HepG2 (cell line): ENCODE results near the gene MTX1. TPM values are rescaled to one million over a fixed set of nuclear protein-coding genes. Genes with fewer than 3 reads are reported as not detected.

ENCODE experiments used
- BATF2 ChIP-seq: sonication (generic); formaldehyde crosslinking; IDR thresholded peaks from 2 replicates; pipeline ENCODE4 v1.8.0; 2022; ENCODE audit warnings: mild to moderate bottlenecking, missing genetic modification reagents, moderate library complexity
- CAMTA2 ChIP-seq: sonication (generic); formaldehyde crosslinking; IDR thresholded peaks from 2 replicates; pipeline ENCODE4 v1.4.0; 2020; ENCODE audit warnings: mild to moderate bottlenecking, missing genetic modification reagents, borderline replicate concordance
- HDAC2 ChIP-seq: sonication (generic); formaldehyde crosslinking; IDR thresholded peaks from 2 replicates; pipeline ENCODE4 v1.4.0; 2020; ENCODE audit warnings: missing genetic modification reagents
- HES4 ChIP-seq: sonication (generic); formaldehyde crosslinking; IDR thresholded peaks from 2 replicates; pipeline ENCODE4 v1.9.0; 2021; ENCODE audit warnings: mild to moderate bottlenecking, missing genetic modification reagents, borderline replicate concordance
- HNRNPK ChIP-seq: fragments of 200-400 bp; formaldehyde crosslinking; IDR thresholded peaks from 2 replicates; pipeline ENCODE4 v1.6.1; 2018; ENCODE audit warnings: low read length, low read depth, moderate library complexity, mild to moderate bottlenecking; ENCODE audit not compliant: poor library complexity, severe bottlenecking
- KLF11 ChIP-seq: IDR thresholded peaks from 2 replicates; pipeline ENCODE4 v1.6.1; 2016; ENCODE audit warnings: missing compliant biosample characterization
- KLF12 ChIP-seq: sonication (generic); formaldehyde crosslinking; IDR thresholded peaks from 2 replicates; pipeline ENCODE4 v1.4.0; 2020; ENCODE audit warnings: missing genetic modification reagents, borderline replicate concordance
- KMT2B ChIP-seq: IDR thresholded peaks from 2 replicates; pipeline ENCODE4 v1.6.1; 2016; ENCODE audit warnings: missing genetic modification reagents, missing compliant biosample characterization
- LRRFIP1 ChIP-seq: sonication (generic); formaldehyde crosslinking; conservative IDR thresholded peaks from 2 replicates; pipeline ENCODE4 v1.4.0; 2020; ENCODE audit warnings: missing genetic modification reagents
- MATR3 ChIP-seq: sonication (generic); formaldehyde crosslinking; IDR thresholded peaks from 2 replicates; pipeline ENCODE4 v1.4.0; 2020; ENCODE audit warnings: missing genetic modification reagents
- MXD4 ChIP-seq: IDR thresholded peaks from 2 replicates; pipeline ENCODE4 v1.6.1; 2016; ENCODE audit warnings: mild to moderate bottlenecking, missing biosample characterization, missing genetic modification reagents
- NFKBIZ ChIP-seq: IDR thresholded peaks from 2 replicates; pipeline ENCODE4 v1.6.1; 2018; ENCODE audit warnings: missing genetic modification reagents, missing compliant biosample characterization
- NR0B2 ChIP-seq: sonication (generic); formaldehyde crosslinking; IDR thresholded peaks from 2 replicates; pipeline ENCODE4 v1.4.0; 2020; ENCODE audit warnings: mild to moderate bottlenecking, missing genetic modification reagents
- ONECUT2 ChIP-seq: sonication (generic); formaldehyde crosslinking; IDR thresholded peaks from 2 replicates; pipeline ENCODE4 v1.4.0; 2020; ENCODE audit warnings: missing genetic modification reagents
- RORA ChIP-seq: sonication (generic); formaldehyde crosslinking; IDR thresholded peaks from 2 replicates; pipeline ENCODE4 v1.5.0; 2020; ENCODE audit warnings: mild to moderate bottlenecking, missing genetic modification reagents, moderate library complexity
- SATB2 ChIP-seq: sonication (generic); formaldehyde crosslinking; IDR thresholded peaks from 2 replicates; pipeline ENCODE4 v1.5.0; 2020; ENCODE audit warnings: missing genetic modification reagents
- SMAD3 ChIP-seq: sonication (generic); formaldehyde crosslinking; IDR thresholded peaks from 2 replicates; pipeline ENCODE4 v1.4.0; 2020; ENCODE audit warnings: missing genetic modification reagents
- TMF1 ChIP-seq: sonication (generic); formaldehyde crosslinking; IDR thresholded peaks from 2 replicates; pipeline ENCODE4 v1.8.1; 2022; ENCODE audit warnings: low read depth, missing genetic modification reagents
- ZBTB14 ChIP-seq: sonication (generic); formaldehyde crosslinking; IDR thresholded peaks from 2 replicates; pipeline ENCODE4 v1.4.0; 2020; ENCODE audit warnings: missing genetic modification reagents
- ZKSCAN5 ChIP-seq: sonication (generic); formaldehyde crosslinking; IDR thresholded peaks from 2 replicates; pipeline ENCODE4 v1.5.1; 2020; ENCODE audit warnings: mild to moderate bottlenecking, missing genetic modification reagents
- ZNF33A ChIP-seq: sonication (generic); formaldehyde crosslinking; IDR thresholded peaks from 2 replicates; pipeline ENCODE4 v1.5.1; 2020; ENCODE audit warnings: missing genetic modification reagents, mild to moderate bottlenecking, moderate library complexity, borderline replicate concordance
- ZNF552 ChIP-seq: sonication (generic); formaldehyde crosslinking; IDR thresholded peaks from 2 replicates; pipeline ENCODE4 v1.9.0; 2022; ENCODE audit warnings: missing genetic modification reagents, mild to moderate bottlenecking, borderline replicate concordance
- ZNF572 ChIP-seq: sonication (generic); formaldehyde crosslinking; IDR thresholded peaks from 2 replicates; pipeline ENCODE4 v1.5.1; 2020; ENCODE audit warnings: mild to moderate bottlenecking, missing genetic modification reagents
- ZNF740 ChIP-seq: sonication (generic); formaldehyde crosslinking; IDR thresholded peaks from 2 replicates; pipeline ENCODE4 v1.4.0; 2020; ENCODE audit warnings: missing genetic modification reagents
- ZNF780A ChIP-seq: sonication (generic); formaldehyde crosslinking; IDR thresholded peaks from 2 replicates; pipeline ENCODE4 v1.8.0; 2022; ENCODE audit warnings: mild to moderate bottlenecking, missing genetic modification reagents, moderate library complexity
- ZSCAN21 ChIP-seq: sonication (generic); formaldehyde crosslinking; IDR thresholded peaks from 2 replicates; pipeline ENCODE4 v1.8.0; 2022; ENCODE audit warnings: mild to moderate bottlenecking, missing genetic modification reagents, moderate library complexity, borderline replicate concordance
- polyA plus RNA-seq, 8 experiments: library from polyadenylated mRNA; depleted of rRNA in 3 of 8; stranded (reverse) in 7 of 8; unstranded in 1 of 8; fragments of >200 nt; fragmentation: Illumina TruSeq in 4 of 8; extraction: Trizol in 4 of 8; gene quantifications; 2 replicates each; pipeline versions ENCODE4 v1.2.1 to v1.2.3, GENCODE V29; 2011 to 2016; ENCODE audit warnings: low read depth in 4 of 8, missing spikeins in 1 of 8, mixed read lengths in 1 of 8; ENCODE audit not compliant: insufficient read depth in 1 of 8
- total RNA-seq, 5 experiments: library from RNA; depleted of rRNA; stranded (reverse); fragments of >200 nt; fragmentation: Illumina TruSeq; extraction: Trizol; gene quantifications; 2 replicates each; pipeline ENCODE4 v1.2.3, GENCODE V29; 2016; ENCODE audit warnings: low read depth in 1 of 5

The MTX1 gene
- total and polyA plus RNA-seq, 2 of the 13 experiments (the other 11 are each of a cell fraction or from before 2014, with no cell fraction given) = 64.5 to 72.6 TPM

GRCh38 chr1:155227261-155228095, 19.0 kb downstream of the MTX1 start (continued):
- no peak for TF ChIP-seq RORA (CRISPR knock-in tag)
- peak; percentile 20; the same call in 1 of the 2 replicates for TF ChIP-seq ZNF552 (CRISPR knock-in tag)
- no peak for TF ChIP-seq MATR3 (CRISPR knock-in tag)
- TF ChIP-seq NFKBIZ (CRISPR knock-in tag) = 0 out of 2 replicates have a peak, but pooled peaks have one; percentile 25
- TF ChIP-seq TMF1 (CRISPR knock-in tag) = no peak
- no peak for TF ChIP-seq SMAD3 (CRISPR knock-in tag)
- no peak for TF ChIP-seq KLF12
- TF ChIP-seq SATB2 (CRISPR knock-in tag) = no peak
- TF ChIP-seq ZNF740 (CRISPR knock-in tag) = peak; percentile 99
- peak; percentile 33; the same call in 1 of the 2 replicates for TF ChIP-seq MXD4
- no peak for TF ChIP-seq CAMTA2 (CRISPR knock-in tag)
- TF ChIP-seq BATF2 = no peak
- TF ChIP-seq ZNF572 (CRISPR knock-in tag) = no peak
- peak; percentile 77; the same call in 1 of the 2 replicates for TF ChIP-seq KMT2B (CRISPR knock-in tag)
- TF ChIP-seq HES4 (CRISPR knock-in tag) = no peak
- no peak for TF ChIP-seq NR0B2
- no peak for TF ChIP-seq ZNF780A (CRISPR knock-in tag)
- TF ChIP-seq ZNF33A (CRISPR knock-in tag) = no peak; the same call in 1 of the 2 replicates
- peak; percentile 22; the same call in 1 of the 2 replicates for TF ChIP-seq HDAC2
- TF ChIP-seq ONECUT2 (CRISPR knock-in tag) = no peak
- no peak for TF ChIP-seq HNRNPK
- TF ChIP-seq ZKSCAN5 (CRISPR knock-in tag) = no peak
- TF ChIP-seq LRRFIP1 = no peak
- no peak for TF ChIP-seq ZBTB14 (CRISPR knock-in tag)
- no peak for TF ChIP-seq KLF11
- no peak for TF ChIP-seq ZSCAN21 (CRISPR knock-in tag)
